Measurements from ENCODE around the gene WNT6.

Gene WNT6

DNA sequence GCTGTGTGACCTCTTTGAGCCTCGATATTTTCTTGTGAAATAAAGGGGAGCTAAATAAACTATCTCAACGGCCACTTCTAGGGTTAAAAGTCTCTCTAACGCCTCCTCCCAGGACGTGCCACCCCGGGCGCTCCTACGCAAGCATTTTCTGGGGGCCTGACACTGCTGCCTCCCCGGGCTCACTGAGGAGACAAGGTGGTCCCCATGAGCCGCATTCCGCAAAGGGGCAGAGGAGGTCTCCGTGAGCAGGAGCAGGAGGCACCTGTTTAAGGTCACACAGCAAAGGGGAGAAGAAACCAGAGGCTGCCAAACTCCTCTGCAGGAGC is 20.1 kb downstream of the WNT6 start:
- DNase-seq = no peak

DNA sequence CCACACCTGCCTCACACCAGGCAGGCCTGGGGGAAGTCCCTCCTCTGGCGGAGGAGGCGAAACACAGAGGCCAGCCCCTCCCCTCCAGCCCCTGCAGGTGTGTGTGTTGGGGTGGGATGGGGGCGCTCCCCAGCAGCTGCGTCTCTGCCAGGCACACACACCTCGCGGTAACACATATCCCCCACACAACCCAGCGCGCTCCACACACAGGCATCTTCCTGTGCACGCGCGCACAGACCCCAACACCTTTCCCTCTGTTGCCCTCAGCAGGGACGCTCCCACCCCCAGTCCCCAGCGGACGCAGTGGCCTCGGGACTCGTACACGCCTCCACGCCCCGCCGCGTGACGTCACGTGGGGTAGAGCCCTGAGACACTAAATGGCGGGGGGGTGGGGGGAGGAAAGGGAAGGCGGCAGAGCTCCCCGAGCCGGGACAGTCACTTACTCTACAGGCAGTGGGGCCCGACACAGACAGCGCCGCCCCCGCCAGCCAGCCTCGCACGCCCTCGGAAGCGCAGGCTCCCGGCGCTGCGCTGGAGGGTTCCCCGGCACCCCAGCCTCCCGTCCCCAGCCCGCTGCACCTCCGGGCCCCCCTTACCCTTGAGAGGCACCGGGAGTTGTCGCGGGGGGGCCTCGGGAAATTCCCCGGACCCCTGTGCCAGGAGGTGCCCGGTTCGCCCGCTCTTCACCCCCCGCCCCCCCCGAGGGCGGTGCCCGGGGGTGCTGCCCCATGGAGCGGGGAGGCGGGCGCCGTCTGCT is 20.7 kb downstream of the WNT6 start, which contains the start of gene WNT10A:
TSS of gene WNT10A (plus strand) at position 751 of the 757 bp plus-strand sequence. CDS start 144 bp downstream, outside the sequence.
- DNase-seq = no peak

DNA sequence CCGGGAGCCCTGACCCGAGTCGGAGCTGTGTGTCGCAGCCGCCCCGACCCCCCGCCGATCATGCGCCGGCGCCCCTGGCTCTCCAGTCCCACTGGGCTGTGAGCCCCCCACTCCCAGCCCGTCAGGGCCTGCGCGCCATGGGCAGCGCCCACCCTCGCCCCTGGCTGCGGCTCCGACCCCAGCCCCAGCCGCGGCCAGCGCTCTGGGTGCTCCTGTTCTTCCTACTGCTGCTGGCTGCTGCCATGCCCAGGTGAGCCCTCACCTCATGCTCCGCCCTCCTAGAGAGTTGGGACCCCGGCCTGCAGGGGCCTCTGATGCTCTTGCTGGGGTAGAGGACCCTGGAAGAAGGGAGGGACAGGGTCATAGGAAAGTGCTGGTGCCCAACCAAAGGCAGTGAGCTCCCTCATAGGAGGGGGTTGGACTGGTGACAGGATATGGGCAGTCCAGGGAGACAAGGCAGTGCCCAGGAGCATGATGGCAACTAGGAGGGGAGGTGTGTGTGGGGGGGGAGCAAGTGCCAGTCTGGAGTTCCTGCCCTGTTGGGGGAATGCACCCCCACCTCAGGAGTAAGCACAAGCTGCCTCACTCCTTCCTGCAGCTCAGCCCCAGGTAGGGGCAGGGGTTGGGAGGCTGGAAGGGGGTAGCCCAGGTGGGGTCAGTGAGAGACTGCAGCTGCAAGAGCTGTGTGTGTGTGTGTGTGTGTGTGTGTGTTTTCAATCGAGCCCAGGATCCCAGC is 21.4 kb downstream of the WNT6 start:
- DNase-seq = no peak

DNA sequence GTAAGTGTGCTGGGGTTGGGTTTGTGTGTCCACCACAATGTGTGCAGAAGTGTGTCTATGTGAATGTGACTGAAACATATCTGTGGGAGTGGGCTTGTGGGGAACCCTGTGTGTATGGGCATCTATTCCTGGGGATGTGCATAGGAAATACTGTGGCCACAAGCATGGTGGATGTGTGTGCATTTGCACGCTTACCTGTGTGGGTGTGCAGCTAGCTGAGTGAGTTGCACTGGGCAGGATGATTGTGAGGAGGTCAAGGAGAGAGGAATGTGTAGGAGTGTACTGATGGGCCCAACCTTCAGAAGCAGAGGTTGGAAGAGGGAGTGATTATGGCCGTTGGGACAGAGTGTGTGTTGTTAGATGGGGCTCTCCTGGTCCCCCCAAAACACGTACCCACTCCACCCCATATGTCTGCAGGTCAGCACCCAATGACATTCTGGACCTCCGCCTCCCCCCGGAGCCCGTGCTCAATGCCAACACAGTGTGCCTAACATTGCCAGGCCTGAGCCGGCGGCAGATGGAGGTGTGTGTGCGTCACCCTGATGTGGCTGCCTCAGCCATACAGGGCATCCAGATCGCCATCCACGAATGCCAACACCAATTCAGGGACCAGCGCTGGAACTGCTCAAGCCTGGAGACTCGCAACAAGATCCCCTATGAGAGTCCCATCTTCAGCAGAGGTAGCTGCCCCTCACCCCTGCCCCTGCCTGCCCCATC is 22.3 kb downstream of the WNT6 start:
- DNase-seq = no peak

DNA sequence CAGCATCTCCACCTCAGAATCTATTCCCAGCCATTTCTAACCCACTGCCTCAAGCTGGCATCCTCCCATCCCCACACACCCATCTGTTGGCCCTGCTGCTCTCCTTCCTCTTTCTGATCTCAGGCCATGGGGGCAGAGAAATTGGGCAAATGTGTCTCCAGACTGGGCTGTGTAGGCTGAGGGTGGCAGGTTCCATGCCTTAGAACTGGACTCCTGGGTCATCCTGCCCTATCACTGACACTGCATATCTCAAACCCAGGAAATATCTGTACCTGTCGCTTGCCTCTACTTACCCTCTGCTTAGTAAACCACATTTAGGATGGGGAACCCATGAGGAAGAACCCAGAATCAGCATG is 22.8 kb downstream of the WNT6 start:
- no peak for DNase-seq

DNA sequence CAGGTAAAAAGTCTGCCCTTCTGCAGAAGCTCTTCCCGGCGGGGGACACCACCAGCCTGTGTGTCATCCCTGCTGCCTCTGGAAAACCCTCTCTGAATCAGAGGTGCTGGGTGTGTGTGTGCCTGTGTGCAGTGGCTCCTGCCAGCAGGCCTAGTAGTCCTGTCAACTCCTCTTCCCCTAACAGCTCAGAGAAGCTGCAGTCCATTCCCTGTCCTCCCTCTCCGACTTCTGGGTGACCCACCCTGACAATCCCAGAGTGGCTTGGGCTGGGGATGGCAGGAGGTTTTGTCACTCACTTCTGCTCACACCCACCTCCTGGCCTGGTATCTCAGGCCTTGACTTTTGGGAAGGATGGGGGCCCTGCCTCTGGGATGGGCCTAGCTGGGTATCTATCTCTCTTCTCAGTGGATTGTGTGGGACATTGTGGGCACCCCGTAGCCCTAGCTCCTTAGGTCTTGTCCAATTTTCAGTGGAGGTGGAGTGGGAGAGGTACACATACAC is 23.3 kb downstream of the WNT6 start:
- DNase-seq = no peak

DNA sequence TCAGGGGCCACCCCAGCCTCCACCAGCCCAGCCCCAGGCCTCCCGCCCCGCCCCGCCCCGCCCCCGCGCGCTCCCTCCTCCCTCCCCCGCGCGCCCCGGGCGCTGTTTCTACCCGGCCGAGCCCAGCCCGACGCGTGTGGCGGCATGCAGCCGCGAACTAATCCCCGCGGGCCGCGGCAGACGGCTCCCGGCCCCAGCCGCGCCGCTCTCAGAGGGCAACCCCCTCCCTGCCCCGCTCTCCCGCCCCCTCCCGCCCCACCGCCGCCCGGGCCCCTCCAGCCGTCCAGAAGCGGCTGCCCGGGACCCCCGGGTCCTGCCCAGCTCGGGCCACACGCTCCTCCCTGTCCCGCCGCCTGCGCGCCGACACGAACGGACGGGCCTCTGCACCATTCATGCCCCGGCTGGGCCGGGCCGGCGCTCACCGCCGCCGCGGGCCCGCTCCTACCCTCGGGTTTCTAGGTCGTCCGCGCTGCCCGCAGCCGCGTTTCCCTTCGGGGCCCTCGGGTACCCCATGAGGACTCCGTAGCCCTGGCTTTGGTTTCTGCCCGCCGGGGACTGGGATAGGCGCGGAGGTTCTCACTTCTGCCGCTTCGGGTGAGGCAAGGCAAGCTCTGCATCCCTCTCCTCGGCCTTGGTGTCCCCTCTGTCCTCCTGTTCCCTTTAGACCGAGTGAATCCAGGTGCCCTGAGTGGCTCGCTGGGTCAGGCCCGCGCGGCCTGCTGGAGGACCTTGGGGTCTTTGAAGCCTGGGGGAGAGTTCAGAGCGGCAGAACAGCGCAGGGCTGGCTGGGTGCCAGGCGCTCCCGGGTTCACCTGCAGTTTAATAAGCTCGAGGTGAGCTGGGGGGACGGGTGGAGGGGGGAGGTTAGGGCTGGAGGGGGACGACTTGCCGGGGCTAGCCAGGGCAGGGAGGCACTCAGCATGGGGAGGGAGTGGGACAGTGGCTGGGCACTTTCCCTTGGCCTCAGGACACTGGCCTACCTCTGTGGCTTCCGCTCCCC is 24.2 kb downstream of the WNT6 start:
- DNase-seq = no peak

DNA sequence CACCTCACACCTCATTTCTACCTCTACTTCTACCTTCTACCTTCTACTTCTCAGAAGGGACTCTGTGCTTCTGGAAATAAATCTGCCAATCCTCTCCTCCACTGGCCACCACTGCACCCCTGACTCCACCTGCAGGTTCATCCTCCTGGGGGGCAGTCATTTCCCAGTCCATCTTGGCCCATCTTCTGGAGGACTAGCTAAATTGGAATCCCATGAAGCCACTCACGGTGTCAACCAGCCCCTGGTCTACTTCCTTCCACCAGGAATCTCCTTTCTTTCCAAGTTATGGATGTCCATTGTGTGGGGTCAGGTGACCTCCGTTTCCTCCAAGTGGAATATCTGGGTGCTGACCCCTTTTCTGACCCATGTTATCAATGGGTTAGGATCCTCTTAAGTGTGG is 24.9 kb downstream of the WNT6 start:
- no peak for DNase-seq

DNA sequence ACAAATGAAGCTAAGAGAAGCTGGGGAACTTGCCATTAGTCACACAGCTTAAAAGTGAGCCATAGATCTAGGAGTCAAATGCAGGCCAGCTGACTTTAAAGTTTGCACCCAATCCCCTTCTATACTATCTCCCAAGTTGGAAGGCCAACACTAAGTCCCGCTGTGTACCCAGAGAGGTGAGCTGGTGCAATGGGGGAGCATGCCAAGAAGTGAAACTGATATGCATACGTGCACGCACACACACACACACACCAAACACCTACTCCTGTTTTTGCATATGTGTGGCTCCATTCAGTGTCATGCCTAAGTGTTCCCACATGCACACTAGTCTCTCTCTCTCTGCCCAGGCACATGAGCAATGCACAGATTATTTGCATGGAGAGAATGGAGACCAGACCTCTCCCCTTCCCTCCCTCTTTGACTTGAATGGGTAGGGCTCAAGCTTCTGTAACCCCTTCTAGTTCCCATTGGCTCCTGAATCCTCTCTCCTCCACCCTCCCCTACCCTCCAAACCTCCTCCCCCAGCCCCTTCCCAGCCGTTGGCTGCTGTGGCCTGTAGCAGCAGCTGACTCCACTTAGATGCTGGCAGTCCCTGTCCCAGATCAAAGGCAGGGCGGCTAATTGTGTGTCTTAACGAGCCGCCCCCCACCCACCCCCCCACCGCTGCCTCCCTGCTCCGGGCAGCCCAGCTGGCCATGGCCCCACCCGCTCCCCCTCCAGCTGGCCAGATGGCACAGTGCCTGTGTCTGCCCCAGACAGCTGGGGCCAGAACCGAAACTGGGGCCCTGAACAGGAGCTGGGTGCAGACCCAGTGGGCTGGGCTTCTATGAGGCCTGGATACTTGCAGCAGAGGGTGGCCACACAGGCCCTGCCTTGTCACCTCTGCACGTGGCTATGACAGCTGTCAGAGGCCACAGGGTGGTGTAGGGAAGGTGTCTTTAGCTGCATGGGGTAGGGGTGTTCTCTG is 26.7 kb downstream of the WNT6 start:
- no peak for DNase-seq

DNA sequence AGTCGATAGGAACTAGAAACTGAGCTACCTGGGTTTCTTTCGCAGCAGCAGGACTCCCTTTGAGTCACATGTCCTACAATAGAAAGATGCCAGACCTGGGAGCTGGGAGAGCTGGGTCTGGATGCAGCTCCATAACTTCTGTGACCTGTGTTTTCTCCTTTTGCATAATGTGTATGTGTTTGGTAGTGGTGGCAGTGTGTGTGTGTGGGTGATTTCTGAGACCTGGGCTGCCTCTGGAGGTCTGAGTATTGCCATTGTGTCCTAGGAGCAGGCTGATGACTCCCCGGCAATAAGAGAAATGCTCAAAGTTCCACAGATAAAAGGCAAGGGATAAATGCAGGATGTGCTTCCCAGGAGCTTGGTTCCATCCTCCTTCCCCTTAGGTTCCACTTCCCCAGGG is 27.5 kb downstream of the WNT6 start:
- DNase-seq = no peak

DNA sequence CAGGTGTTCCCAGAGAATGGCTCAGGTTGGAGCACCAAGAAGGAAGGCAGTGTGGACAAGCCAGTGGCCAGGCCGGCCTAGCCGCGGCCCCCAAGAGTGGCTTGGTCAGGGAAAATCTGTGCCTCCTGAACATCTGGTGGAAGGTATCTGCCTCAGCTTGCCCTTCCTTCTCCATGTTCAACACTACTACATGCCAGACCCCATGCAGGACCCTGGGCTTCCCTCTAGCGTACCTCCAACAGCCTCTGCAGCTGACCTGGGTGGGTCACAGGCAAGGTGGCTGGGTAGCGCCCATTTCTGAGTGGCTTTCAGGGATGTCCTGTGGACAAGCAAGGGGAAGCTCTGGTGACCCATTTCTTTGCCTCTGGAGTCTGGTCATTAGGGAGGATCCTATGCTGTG is 28.7 kb downstream of the WNT6 start:
- DNase-seq = no peak

DNA sequence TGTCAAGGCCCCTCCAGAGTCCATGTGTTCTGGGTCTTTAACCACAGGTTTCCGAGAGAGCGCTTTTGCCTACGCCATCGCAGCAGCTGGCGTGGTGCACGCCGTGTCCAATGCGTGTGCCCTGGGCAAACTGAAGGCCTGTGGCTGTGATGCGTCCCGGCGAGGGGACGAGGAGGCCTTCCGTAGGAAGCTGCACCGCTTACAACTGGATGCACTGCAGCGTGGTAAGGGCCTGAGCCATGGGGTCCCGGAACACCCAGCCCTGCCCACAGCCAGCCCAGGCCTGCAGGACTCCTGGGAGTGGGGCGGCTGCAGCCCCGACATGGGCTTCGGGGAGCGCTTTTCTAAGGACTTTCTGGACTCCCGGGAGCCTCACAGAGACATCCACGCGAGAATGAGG is 30.3 kb downstream of the WNT6 start:
- no peak for DNase-seq

DNA sequence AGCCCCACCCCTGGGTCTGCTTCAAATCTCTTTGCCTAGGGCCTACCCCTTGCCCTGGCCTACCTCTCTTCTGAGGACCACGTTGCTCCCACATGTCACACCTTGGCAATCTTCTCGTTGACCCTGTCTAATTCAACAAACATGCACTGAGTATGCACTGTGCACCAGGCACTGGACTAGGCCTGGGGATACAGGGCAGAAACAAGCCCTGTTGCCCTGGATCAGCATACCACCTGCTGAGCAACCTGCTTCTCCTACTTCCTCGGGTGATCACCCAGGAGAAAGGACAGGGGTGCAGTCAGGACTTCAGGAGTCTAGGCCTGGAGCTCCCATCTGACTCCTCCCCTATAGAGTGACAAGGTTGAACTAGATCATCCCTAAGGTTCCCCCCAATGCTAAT is 30.8 kb downstream of the WNT6 start:
- no peak for DNase-seq

DNA sequence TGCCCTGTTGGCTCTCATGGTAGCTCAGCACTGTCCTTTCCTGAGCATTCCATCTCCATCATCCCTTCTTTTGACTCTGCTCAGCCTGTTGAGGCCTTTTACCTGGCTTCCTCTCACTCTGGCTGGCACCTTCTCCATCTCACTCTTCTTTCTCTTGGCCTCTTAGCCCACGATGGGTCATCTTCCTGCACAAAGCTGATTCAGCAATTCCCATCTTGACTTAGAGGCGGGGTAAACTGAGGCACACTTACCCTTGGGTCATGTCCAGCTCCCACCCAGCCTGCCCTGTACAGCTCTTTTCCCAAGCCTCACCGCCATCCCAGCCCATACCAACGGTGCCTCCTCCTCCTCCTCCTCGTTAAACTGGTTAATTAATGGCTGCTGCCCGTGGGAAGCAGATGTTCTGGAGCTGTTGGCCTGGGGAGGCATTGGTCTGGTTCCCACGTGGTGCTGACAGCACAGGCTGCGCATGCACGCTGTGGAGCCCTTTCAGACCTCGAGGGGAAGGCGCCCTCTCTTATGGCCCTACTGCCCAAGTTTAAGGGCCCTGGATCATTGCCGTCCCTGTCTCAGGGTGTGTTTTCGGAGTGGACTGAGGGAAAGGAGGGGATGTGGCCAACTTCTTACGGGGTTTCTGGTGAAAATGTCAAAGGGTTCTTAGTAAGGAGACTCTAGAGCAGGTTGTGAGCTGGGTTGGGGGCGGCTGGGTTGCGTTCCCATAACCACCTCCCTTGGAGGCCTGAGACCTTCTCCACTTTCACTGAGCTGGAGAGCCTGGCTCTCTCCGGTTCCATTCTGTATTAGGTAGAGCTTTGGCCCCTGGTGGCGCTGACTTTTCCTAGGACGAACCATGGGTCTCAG is 31.9 kb downstream of the WNT6 start:
- no peak for DNase-seq

DNA sequence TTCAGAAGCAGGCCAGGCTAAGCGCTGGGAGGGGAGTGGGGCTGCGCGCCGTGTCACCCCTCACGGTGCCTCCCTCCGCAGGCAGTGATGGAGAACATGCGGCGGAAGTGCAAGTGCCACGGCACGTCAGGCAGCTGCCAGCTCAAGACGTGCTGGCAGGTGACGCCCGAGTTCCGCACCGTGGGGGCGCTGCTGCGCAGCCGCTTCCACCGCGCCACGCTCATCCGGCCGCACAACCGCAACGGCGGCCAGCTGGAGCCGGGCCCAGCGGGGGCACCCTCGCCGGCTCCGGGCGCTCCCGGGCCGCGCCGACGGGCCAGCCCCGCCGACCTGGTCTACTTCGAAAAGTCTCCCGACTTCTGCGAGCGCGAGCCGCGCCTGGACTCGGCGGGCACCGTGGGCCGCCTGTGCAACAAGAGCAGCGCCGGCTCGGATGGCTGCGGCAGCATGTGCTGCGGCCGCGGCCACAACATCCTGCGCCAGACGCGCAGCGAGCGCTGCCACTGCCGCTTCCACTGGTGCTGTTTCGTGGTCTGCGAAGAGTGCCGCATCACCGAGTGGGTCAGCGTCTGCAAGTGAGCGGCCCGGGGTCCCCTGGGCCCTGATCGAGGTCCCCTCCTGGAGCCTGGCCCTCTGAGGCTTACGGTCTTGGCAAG is 33.2 kb downstream of the WNT6 start:
- DNase-seq = no peak

DNA sequence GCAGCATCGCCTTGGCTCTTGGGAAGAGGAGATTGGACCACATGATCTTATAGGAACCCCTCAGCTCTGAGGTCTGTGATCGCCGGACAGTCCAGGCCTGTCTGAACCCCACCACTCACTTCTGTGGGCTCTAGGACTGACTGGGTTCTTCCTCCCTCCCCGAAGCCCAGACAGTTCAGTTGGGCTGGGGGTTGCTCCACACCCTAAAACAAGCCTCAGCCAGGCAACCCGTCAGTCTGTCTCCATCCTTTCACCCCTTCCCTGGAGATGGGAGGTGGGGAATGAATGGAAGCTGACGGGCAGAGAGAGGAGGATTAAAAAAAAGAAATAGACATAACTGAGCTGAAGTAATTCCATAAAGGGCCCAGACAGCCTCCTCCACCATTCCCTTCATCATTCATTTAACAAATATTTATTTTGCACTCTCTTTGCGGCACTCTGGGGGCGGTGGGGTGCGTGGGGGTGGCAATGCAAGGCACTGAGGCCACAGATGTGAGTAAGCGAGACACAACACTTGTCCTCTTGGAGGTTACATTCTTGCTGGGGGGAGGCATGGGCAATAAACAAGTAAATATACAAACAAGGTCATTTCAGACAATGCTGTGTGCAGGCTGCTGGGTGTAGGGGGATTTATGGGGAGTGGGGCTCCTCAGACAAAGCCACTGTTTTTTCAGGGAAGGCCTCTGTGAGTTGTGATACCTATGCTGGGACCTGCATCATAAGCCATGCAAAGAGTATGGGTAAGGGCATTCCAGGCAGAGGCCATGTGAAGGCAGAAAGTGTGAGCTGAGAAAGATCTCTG is 33.9 kb downstream of the WNT6 start:
- no peak for DNase-seq

DNA sequence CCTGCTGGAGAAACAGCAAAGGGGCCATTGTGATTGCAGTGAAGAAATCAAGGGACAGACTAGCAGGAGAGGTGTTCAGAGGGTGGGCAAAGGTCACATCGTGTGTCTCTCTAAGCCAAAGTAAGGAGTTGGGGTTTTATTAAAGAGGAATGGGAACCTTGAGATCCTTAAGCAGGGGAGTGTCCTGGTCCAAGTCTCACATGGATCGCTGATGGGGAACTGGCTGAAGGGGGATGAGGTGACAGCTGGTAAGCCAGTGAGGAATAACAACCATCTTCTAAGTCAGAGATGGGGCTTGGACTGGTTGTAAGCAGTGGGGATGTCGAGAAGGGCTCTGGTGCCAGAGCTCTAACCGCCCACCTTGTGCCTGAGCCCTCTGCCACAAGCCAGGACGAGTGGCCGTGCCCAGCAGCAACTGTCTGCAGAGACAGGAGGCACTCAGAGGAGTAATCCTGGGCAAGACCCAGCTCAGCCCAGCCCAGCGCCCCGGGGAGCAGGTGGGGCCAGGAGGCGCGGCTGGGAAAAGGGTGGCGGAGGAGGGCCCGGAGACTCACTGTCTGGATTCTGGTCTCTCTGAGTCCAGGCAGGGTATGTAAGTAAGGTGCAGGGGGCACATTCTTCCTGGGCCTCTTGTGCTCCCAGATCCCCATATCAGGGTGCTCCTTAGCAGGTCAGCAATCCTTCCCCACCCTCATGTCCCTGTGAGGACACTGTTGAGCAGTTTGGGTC is 34.7 kb downstream of the WNT6 start:
- DNase-seq = no peak

DNA sequence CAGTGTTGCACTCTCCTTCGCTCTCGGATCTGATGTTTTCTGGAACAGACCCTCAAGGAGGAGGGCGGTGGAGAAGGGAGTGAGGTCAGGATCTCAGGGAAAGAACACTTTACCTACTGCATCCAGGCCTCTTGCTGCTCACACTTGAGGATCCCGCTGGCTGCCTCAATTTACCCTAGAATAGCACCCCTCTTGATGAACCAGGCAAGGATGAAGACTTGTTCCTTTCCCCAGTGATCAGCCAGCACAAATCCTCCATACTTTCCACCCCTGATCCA is 35.2 kb downstream of the WNT6 start:
- no peak for DNase-seq
